HepG2 (cell line): ENCODE measurements around the gene APOM. TPM values are rescaled to one million over a fixed set of nuclear protein-coding genes. Genes with fewer than 3 reads are reported as not detected.

Source experiments
- ARHGAP35 ChIP-seq: sonication (generic); formaldehyde crosslinking; IDR thresholded peaks from 2 replicates; pipeline ENCODE4 v1.9.0; 2022; ENCODE audit warnings: mild to moderate bottlenecking, inconsistent platforms, moderate library complexity, missing genetic modification reagents, borderline replicate concordance
- ARNTL ChIP-seq: sonication (generic); formaldehyde crosslinking; IDR thresholded peaks from 2 replicates; pipeline ENCODE4 v1.4.0; 2020; ENCODE audit warnings: mild to moderate bottlenecking, missing genetic modification reagents
- EHMT2 ChIP-seq: fragments of 200-600 bp; sonication (generic); IDR thresholded peaks from 2 replicates; pipeline ENCODE4 v1.7.0; 2017; ENCODE audit warnings: antibody characterized with exemption, low read depth, low read length, borderline replicate concordance
- GTF2F1 ChIP-seq: fragments of 150-350 bp; IDR thresholded peaks from 2 replicates; pipeline ENCODE4 v1.6.1; 2014; ENCODE audit warnings: low read length
- RAD51 ChIP-seq: fragments of 450-650 bp; IDR thresholded peaks from 2 replicates; pipeline ENCODE4 v1.6.1; 2016; ENCODE audit warnings: borderline replicate concordance
- RARG ChIP-seq: sonication (generic); formaldehyde crosslinking; IDR thresholded peaks from 2 replicates; pipeline ENCODE4 v1.4.0; 2020; ENCODE audit warnings: low read depth, mild to moderate bottlenecking, missing genetic modification reagents
- RELA ChIP-seq: sonication (generic); formaldehyde crosslinking; IDR thresholded peaks from 2 replicates; pipeline ENCODE4 v1.4.0; 2020; ENCODE audit warnings: missing genetic modification reagents
- ZNF10 ChIP-seq: sonication (generic); formaldehyde crosslinking; IDR thresholded peaks from 2 replicates; pipeline ENCODE4 v1.4.0; 2020; ENCODE audit warnings: mild to moderate bottlenecking, low read depth, missing genetic modification reagents, borderline replicate concordance
- ZNF615 ChIP-seq: sonication (generic); formaldehyde crosslinking; IDR thresholded peaks from 2 replicates; pipeline ENCODE4 v1.5.0; 2020; ENCODE audit warnings: mild to moderate bottlenecking, missing genetic modification reagents, borderline replicate concordance
- ZNF780A ChIP-seq: sonication (generic); formaldehyde crosslinking; IDR thresholded peaks from 2 replicates; pipeline ENCODE4 v1.8.0; 2022; ENCODE audit warnings: mild to moderate bottlenecking, missing genetic modification reagents, moderate library complexity
- polyA plus RNA-seq, 8 experiments: library from polyadenylated mRNA; depleted of rRNA in 3 of 8; stranded (reverse) in 7 of 8; unstranded in 1 of 8; fragments of >200 nt; fragmentation: Illumina TruSeq in 4 of 8; extraction: Trizol in 4 of 8; gene quantifications; 2 replicates each; pipeline versions ENCODE4 v1.2.1 to v1.2.3, GENCODE V29; 2011 to 2016; ENCODE audit warnings: low read depth in 4 of 8, missing spikeins in 1 of 8, mixed read lengths in 1 of 8; ENCODE audit not compliant: insufficient read depth in 1 of 8
- total RNA-seq, 5 experiments: library from RNA; depleted of rRNA; stranded (reverse); fragments of >200 nt; fragmentation: Illumina TruSeq; extraction: Trizol; gene quantifications; 2 replicates each; pipeline ENCODE4 v1.2.3, GENCODE V29; 2016; ENCODE audit warnings: low read depth in 1 of 5
- TF ChIP-seq, protein P1 (sequence below): sonication (generic); formaldehyde crosslinking; conservative IDR thresholded peaks from 2 replicates; pipeline ENCODE4 v1.8.0; 2022; ENCODE audit warnings: low read depth, missing genetic modification reagents
- TF ChIP-seq, protein P2 (sequence below): sonication (generic); formaldehyde crosslinking; IDR thresholded peaks from 2 replicates; pipeline ENCODE4 v1.5.1; 2020; ENCODE audit warnings: mild to moderate bottlenecking, missing genetic modification reagents, borderline replicate concordance
- TF ChIP-seq, protein P3 (sequence below): sonication (generic); formaldehyde crosslinking; IDR thresholded peaks from 2 replicates; pipeline ENCODE4 v1.4.0; 2020; ENCODE audit warnings: missing genetic modification reagents
- TF ChIP-seq, protein P4 (sequence below): sonication (generic); formaldehyde crosslinking; IDR thresholded peaks from 2 replicates; pipeline ENCODE4 v1.8.1; 2022; ENCODE audit warnings: low read depth, mild to moderate bottlenecking, missing genetic modification reagents
- TF ChIP-seq, protein P5 (sequence below): sonication (generic); formaldehyde crosslinking; IDR thresholded peaks from 2 replicates; pipeline ENCODE4 v1.8.1; 2022; ENCODE audit warnings: mild to moderate bottlenecking, missing genetic modification reagents

The APOM gene
- total and polyA plus RNA-seq, 2 of the 13 experiments (the other 11 are each of a cell fraction or from before 2014, with no cell fraction given), result 98.2 to 1,140 TPM

DNA sequence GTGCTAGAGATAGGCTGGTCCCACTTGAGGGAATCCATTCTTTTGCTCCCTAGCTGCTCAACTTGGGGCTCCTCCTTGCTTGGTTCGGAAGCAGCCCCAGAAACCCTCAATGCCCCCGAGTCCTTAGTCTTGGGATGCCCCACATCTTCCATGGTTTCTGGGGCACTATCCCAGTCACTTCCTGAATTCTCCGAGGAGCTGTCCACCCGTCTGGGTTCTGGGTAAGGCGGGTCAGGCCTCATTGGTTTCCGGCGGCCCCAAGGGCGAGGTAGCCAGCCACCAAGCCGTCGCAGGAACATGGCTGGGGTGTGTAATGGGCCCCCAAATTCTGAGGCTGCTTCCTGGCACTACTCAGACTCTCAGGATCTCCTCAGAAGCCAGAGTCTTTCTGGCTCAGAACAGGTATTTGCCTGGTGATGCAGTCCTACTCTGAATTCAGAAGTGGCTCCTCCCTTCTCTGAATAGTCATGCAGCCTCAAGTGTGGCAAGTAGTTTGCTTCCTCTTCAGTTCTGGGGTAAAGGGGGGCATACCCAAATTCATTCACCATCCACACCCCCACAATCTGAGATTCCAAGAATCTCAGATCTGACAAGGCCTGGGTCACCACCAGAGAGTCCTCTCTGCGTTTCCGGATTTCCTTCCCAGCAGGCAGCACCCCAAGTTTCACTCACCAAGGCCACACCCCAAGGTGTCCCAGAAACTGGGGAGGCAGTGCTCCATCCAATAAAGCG lies 4.1 kb downstream of the APOM start (continued):
- TF ChIP-seq, protein P1, sequence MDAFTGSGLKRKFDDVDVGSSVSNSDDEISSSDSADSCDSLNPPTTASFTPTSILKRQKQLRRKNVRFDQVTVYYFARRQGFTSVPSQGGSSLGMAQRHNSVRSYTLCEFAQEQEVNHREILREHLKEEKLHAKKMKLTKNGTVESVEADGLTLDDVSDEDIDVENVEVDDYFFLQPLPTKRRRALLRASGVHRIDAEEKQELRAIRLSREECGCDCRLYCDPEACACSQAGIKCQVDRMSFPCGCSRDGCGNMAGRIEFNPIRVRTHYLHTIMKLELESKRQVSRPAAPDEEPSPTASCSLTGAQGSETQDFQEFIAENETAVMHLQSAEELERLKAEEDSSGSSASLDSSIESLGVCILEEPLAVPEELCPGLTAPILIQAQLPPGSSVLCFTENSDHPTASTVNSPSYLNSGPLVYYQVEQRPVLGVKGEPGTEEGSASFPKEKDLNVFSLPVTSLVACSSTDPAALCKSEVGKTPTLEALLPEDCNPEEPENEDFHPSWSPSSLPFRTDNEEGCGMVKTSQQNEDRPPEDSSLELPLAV, result no peak
- TF ChIP-seq, protein P2, sequence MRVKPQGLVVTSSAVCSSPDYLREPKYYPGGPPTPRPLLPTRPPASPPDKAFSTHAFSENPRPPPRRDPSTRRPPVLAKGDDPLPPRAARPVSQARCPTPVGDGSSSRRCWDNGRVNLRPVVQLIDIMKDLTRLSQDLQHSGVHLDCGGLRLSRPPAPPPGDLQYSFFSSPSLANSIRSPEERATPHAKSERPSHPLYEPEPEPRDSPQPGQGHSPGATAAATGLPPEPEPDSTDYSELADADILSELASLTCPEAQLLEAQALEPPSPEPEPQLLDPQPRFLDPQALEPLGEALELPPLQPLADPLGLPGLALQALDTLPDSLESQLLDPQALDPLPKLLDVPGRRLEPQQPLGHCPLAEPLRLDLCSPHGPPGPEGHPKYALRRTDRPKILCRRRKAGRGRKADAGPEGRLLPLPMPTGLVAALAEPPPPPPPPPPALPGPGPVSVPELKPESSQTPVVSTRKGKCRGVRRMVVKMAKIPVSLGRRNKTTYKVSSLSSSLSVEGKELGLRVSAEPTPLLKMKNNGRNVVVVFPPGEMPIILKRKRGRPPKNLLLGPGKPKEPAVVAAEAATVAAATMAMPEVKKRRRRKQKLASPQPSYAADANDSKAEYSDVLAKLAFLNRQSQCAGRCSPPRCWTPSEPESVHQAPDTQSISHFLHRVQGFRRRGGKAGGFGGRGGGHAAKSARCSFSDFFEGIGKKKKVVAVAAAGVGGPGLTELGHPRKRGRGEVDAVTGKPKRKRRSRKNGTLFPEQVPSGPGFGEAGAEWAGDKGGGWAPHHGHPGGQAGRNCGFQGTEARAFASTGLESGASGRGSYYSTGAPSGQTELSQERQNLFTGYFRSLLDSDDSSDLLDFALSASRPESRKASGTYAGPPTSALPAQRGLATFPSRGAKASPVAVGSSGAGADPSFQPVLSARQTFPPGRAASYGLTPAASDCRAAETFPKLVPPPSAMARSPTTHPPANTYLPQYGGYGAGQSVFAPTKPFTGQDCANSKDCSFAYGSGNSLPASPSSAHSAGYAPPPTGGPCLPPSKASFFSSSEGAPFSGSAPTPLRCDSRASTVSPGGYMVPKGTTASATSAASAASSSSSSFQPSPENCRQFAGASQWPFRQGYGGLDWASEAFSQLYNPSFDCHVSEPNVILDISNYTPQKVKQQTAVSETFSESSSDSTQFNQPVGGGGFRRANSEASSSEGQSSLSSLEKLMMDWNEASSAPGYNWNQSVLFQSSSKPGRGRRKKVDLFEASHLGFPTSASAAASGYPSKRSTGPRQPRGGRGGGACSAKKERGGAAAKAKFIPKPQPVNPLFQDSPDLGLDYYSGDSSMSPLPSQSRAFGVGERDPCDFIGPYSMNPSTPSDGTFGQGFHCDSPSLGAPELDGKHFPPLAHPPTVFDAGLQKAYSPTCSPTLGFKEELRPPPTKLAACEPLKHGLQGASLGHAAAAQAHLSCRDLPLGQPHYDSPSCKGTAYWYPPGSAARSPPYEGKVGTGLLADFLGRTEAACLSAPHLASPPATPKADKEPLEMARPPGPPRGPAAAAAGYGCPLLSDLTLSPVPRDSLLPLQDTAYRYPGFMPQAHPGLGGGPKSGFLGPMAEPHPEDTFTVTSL, result no peak
- TF ChIP-seq, protein P3, sequence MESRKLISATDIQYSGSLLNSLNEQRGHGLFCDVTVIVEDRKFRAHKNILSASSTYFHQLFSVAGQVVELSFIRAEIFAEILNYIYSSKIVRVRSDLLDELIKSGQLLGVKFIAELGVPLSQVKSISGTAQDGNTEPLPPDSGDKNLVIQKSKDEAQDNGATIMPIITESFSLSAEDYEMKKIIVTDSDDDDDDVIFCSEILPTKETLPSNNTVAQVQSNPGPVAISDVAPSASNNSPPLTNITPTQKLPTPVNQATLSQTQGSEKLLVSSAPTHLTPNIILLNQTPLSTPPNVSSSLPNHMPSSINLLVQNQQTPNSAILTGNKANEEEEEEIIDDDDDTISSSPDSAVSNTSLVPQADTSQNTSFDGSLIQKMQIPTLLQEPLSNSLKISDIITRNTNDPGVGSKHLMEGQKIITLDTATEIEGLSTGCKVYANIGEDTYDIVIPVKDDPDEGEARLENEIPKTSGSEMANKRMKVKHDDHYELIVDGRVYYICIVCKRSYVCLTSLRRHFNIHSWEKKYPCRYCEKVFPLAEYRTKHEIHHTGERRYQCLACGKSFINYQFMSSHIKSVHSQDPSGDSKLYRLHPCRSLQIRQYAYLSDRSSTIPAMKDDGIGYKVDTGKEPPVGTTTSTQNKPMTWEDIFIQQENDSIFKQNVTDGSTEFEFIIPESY (CRISPR knock-in tag), result no peak
- TF ChIP-seq ARNTL (CRISPR knock-in tag) (0 out of 2 replicates have a peak, but pooled peaks have one; percentile 28), RAD51 (no peak), ZNF10 (CRISPR knock-in tag) (no peak), RARG (CRISPR knock-in tag) (no peak), EHMT2 (no peak), ZNF780A (CRISPR knock-in tag) (0 out of 2 replicates have a peak, but pooled peaks have one; percentile 13), ARHGAP35 (CRISPR knock-in tag) (no peak), ZNF615 (CRISPR knock-in tag) (0 out of 2 replicates have a peak, but pooled peaks have one; percentile 4), RELA (CRISPR knock-in tag) (0 out of 2 replicates have a peak, but pooled peaks have one; percentile 16), GTF2F1 (no peak)
- TF ChIP-seq, protein P4, sequence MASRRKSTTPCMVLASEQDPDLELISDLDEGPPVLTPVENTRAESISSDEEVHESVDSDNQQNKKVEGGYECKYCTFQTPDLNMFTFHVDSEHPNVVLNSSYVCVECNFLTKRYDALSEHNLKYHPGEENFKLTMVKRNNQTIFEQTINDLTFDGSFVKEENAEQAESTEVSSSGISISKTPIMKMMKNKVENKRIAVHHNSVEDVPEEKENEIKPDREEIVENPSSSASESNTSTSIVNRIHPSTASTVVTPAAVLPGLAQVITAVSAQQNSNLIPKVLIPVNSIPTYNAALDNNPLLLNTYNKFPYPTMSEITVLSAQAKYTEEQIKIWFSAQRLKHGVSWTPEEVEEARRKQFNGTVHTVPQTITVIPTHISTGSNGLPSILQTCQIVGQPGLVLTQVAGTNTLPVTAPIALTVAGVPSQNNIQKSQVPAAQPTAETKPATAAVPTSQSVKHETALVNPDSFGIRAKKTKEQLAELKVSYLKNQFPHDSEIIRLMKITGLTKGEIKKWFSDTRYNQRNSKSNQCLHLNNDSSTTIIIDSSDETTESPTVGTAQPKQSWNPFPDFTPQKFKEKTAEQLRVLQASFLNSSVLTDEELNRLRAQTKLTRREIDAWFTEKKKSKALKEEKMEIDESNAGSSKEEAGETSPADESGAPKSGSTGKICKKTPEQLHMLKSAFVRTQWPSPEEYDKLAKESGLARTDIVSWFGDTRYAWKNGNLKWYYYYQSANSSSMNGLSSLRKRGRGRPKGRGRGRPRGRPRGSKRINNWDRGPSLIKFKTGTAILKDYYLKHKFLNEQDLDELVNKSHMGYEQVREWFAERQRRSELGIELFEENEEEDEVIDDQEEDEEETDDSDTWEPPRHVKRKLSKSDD (CRISPR knock-in tag), result no peak
- TF ChIP-seq, protein P5, sequence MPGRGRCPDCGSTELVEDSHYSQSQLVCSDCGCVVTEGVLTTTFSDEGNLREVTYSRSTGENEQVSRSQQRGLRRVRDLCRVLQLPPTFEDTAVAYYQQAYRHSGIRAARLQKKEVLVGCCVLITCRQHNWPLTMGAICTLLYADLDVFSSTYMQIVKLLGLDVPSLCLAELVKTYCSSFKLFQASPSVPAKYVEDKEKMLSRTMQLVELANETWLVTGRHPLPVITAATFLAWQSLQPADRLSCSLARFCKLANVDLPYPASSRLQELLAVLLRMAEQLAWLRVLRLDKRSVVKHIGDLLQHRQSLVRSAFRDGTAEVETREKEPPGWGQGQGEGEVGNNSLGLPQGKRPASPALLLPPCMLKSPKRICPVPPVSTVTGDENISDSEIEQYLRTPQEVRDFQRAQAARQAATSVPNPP (CRISPR knock-in tag), result no peak
